K562 (cell line): ENCODE results near the gene EVA1B. TPM values are rescaled to one million over a fixed set of nuclear protein-coding genes. Genes with fewer than 3 reads are reported as not detected.
A peak's percentile ranks its signal among the peaks of the same experiment; 100 is the strongest.

ENCODE experiments used
- AFF4 ChIP-seq: sonication (generic); formaldehyde crosslinking; IDR thresholded peaks from 2 replicates; pipeline ENCODE4 v1.8.0; 2023; ENCODE audit warnings: mild to moderate bottlenecking, missing genetic modification reagents
- ARID1B ChIP-seq: fragments of 450-650 bp; IDR thresholded peaks from 2 replicates; pipeline ENCODE4 v1.6.1; 2016; ENCODE audit warnings: antibody characterized with exemption, mild to moderate bottlenecking, inconsistent platforms
- ATF2 ChIP-seq: sonication (generic); formaldehyde crosslinking; IDR thresholded peaks from 2 replicates; pipeline ENCODE4 v1.8.1; 2022; ENCODE audit warnings: missing genetic modification reagents
- CHD4 ChIP-seq: fragments of 200-600 bp; sonication (generic); IDR thresholded peaks from 3 replicates; pipeline ENCODE4 v1.6.1; 2012; ENCODE audit warnings: low read depth, mild to moderate bottlenecking, mixed read lengths, low read length, inconsistent platforms; ENCODE audit not compliant: insufficient read depth, insufficient replicate concordance, poor library complexity, severe bottlenecking
- ELK3 ChIP-seq: fragments of 450-650 bp; formaldehyde crosslinking; IDR thresholded peaks from 2 replicates; pipeline ENCODE4 v1.4.0; 2020; ENCODE audit warnings: mild to moderate bottlenecking
- HNRNPUL1 ChIP-seq: fragments of 200-400 bp; formaldehyde crosslinking; IDR thresholded peaks from 2 replicates; pipeline ENCODE4 v1.6.1; 2017; ENCODE audit warnings: low read length
- PTRF ChIP-seq: fragments of 450-650 bp; IDR thresholded peaks from 2 replicates; pipeline ENCODE4 v1.6.1; 2016; ENCODE audit warnings: mild to moderate bottlenecking, missing genetic modification characterization, missing compliant biosample characterization
- PYGO2 ChIP-seq: fragments of 450-650 bp; IDR thresholded peaks from 2 replicates; pipeline ENCODE4 v1.6.1; 2016; ENCODE audit warnings: mild to moderate bottlenecking, missing genetic modification characterization, moderate library complexity, missing compliant biosample characterization
- RNF219 ChIP-seq: fragments of 250-450 bp; sonication (Bioruptor Pico); IDR thresholded peaks from 2 replicates; pipeline ENCODE4 v1.5.0; 2022; ENCODE audit warnings: mild to moderate bottlenecking
- SREBF1 ChIP-seq: fragments of 150-350 bp; IDR thresholded peaks from 2 replicates; pipeline ENCODE4 v1.6.1; 2014; ENCODE audit warnings: antibody characterized with exemption, low read depth, low read length, borderline replicate concordance
- U2AF2 ChIP-seq: fragments of 200-400 bp; formaldehyde crosslinking; optimal IDR thresholded peaks from 2 replicates; pipeline ENCODE3; 2017; ENCODE audit warnings: low read depth, mild to moderate bottlenecking, low read length
- ZBTB33 ChIP-seq: sonication (generic); formaldehyde crosslinking; IDR thresholded peaks from 2 replicates; pipeline ENCODE4 v1.8.1; 2023; ENCODE audit warnings: mild to moderate bottlenecking, missing genetic modification reagents
- ZNF24 ChIP-seq: fragments of 450-650 bp; IDR thresholded peaks from 2 replicates; pipeline ENCODE4 v1.6.1; 2016
- ZNF507 ChIP-seq: conservative IDR thresholded peaks from 2 replicates; pipeline ENCODE4 v1.6.1; 2017; ENCODE audit warnings: missing genetic modification characterization, missing compliant biosample characterization
- ZNF740 ChIP-seq, 3 experiments: fragments of 200-800 bp in 1 of 3; sonication (Bioruptor generic) in 1 of 3; sonication (generic) in 1 of 3; formaldehyde crosslinking in 1 of 3; IDR thresholded peaks; 2 replicates each; pipeline versions ENCODE4 v1.6.1 to v1.8.0; 2016 to 2022; ENCODE audit warnings: mild to moderate bottlenecking in 2 of 3, missing compliant biosample characterization in 2 of 3, missing genetic modification characterization in 2 of 3, missing genetic modification reagents in 1 of 3
- polyA plus RNA-seq, 8 experiments: library from polyadenylated mRNA; depleted of rRNA in 4 of 8; stranded (reverse) in 5 of 8; unstranded in 3 of 8; fragments of >200 nt; fragmentation: Nextera tagmentation in 2 of 8; fragmentation: Illumina TruSeq in 1 of 8; extraction: Ambion mirVana in 2 of 8; extraction: Trizol in 1 of 8; gene quantifications; 2 replicates each; pipeline versions ENCODE4 v1.2.1 to v1.2.3, GENCODE V29; 2011 to 2014; ENCODE audit warnings: inconsistent platforms in 1 of 8, missing spikeins in 1 of 8
- total RNA-seq, 7 experiments: library from RNA; depleted of rRNA in 6 of 7; stranded (reverse); fragments of >200 nt in 6 of 7; fragmentation: Illumina TruSeq in 2 of 7; extraction: Trizol in 2 of 7; gene quantifications; 2 replicates each; pipeline versions ENCODE4 v1.2.1 to v1.2.3, GENCODE V29; 2011 to 2021; ENCODE audit warnings: low replicate concordance in 1 of 7

The EVA1B gene
- total and polyA plus RNA-seq, 9 of the 15 experiments (the other 6 are each of a cell fraction or from before 2014, with no cell fraction given): 0.08 to 65.7 (median 2.4) TPM

GRCh38 chr1:36306210-36306901 lies 17.1 kb downstream of the EVA1B start, which contains the start of gene SH3D21 (continued):
- TF ChIP-seq ELK3 (CRISPR knock-in tag) (no peak), ZNF740 (CRISPR knock-in tag; IDR thresholded peaks at IDR 0.05) (no peak), ZNF740 (tag; IDR thresholded peaks at IDR 0.05) (no peak), SREBF1 (no peak), ZBTB33 (peak; percentile 97), PYGO2 (tag) (no peak), RNF219 (no peak), ZNF24 (no peak), HNRNPUL1 (no peak), ATF2 (no peak), ZNF507 (tag) (no peak), PTRF (tag) (no peak), ARID1B (no peak), CHD4 (no peak), AFF4 (no peak), U2AF2 (no peak)
